ENCODE results near the gene CPLX1. TPM values are rescaled to one million over a fixed set of nuclear protein-coding genes. Genes with fewer than 3 reads are reported as not detected.
A peak's percentile ranks its signal among the peaks of the same experiment; 100 is the strongest.

Gene CPLX1
- total RNA-seq, 1 experiment from 2014 or later, result 14.5 TPM

- no peaks in the 10 kb centered on the region; a peak in 1 of 4 replicates for H3K4me1 ChIP-seq (ENCODE audit: control insufficient read depth in 1 of 2, insufficient read depth in 2 of 2, low read length in 2 of 2)
- no peak overlapping the region for H3K9ac ChIP-seq (ENCODE audit: low read length)
- no peak overlapping the region for H3K4me2 ChIP-seq (ENCODE audit: low read length)
- H3K4me3 ChIP-seq (replicated peaks in 1 of 2; ENCODE audit: low read depth in 1 of 2, low read length in 2 of 2), result no peak overlapping the region
- ChIA-PET RAD21 (ENCODE audit: low non-redundant PET in 1 of 2, low total read pairs in 2 of 2, uncharacterized antibody in 2 of 2, unreplicated experiment in 2 of 2) (no interaction called here), CTCF (no interaction called here), POLR2A (no interaction called here)
- H4K20me1 ChIP-seq (ENCODE audit: insufficient read depth), result no peaks in the 10 kb centered on the region; the same call in 1 of the 2 replicates
- 0 out of 2 replicates have a peak, but pooled peaks have one; percentile 12 for TF ChIP-seq POLR2AphosphoS5 (IDR thresholded peaks at IDR 0.05; ENCODE audit: low read depth, low read length)
- no peak for TF ChIP-seq RAD21 (IDR thresholded peaks at IDR 0.05; ENCODE audit: low read depth)
- TF ChIP-seq CTCF (IDR thresholded peaks at IDR 0.05 in 2 of 3, conservative IDR thresholded peaks at IDR 0.05 in 1 of 3; ENCODE audit: borderline replicate concordance in 1 of 3, insufficient read depth in 1 of 3, low read depth in 2 of 3, low read length in 2 of 3), result peak in 2 of 3 experiments; percentile 26 to 38; a peak in 1 of 6 replicates
- H3K9me2 ChIP-seq (ENCODE audit: insufficient read depth), result no peaks in the 10 kb centered on the region
- H2AFZ ChIP-seq (ENCODE audit: low read depth, low read length, poor library complexity, severe bottlenecking), result no peak overlapping the region
- no TSS peak for BruUV-seq (replicated peaks)
- DNase-seq (ENCODE audit: low read depth, low spot score), result no peak
- peak overlapping the region; percentile 26; the same call in 1 of the 2 replicates for H3K27ac ChIP-seq (ENCODE audit: low read depth, low read length)
- H3K36me3 ChIP-seq (ENCODE audit: control insufficient read depth in 1 of 2, insufficient read depth in 2 of 2, low read length in 2 of 2), result peaks cover 20 to 34% of the 10 kb centered on the region in 2 experiments; a peak in 3 of 4 replicates
- H3K27me3 ChIP-seq (ENCODE audit: insufficient read depth, low read length), result no peaks in the 10 kb centered on the region
- H3K9me3 ChIP-seq (ENCODE audit: control insufficient read depth in 1 of 2, insufficient read depth in 1 of 2, low read depth in 1 of 2, low read length in 2 of 2), result no peaks in the 10 kb centered on the region
- no peaks in the 10 kb centered on the region for H3K79me2 ChIP-seq (ENCODE audit: insufficient read depth, low read length)
- intact Hi-C loops (cut with micrococcal nuclease), result loop anchor here (10.0 kb wide), 1 partner anchor 222 kb away; the partner anchor contains the start of gene IDUA
- peak; percentile 51 for ATAC-seq
Measured at GRCh38 chr4:762211-763190, 63.4 kb downstream of the CPLX1 start.

DNA sequence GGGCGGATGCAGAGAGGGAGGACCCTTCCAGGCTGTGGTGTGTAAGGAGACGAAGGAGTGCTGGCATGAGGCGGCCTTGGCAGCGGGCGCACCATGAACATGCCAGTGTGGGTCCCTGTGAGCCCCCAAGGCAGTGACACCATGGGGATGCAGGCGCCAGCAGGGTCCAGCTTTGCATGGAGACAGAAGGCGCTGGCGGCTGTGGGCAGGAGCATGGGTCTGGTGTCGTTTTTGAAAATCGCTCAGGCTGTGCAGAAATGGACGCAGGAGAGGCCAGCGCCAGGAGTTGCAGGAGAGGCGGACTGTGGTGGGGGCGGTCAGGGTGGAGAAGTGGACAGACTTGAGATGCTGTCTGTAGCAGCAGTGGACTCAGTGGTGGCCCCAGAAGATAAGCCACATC, 64.2 kb downstream of the CPLX1 start:
- intact Hi-C loops (cut with micrococcal nuclease), result loop anchor here (10.0 kb wide), 1 partner anchor 223 kb away; the partner anchor contains the start of gene IDUA
- Histone ChIP-seq H3K9me2 (ENCODE audit: insufficient read depth) (no peaks in the 10 kb centered on the region), H3K79me2 (ENCODE audit: insufficient read depth, low read length) (no peaks in the 10 kb centered on the region), H3K4me3 (replicated peaks in 1 of 2; ENCODE audit: low read depth in 1 of 2, low read length in 2 of 2) (no peak overlapping the region), H4K20me1 (ENCODE audit: insufficient read depth) (no peaks in the 10 kb centered on the region; the same call in 1 of the 2 replicates), H3K9ac (ENCODE audit: low read length) (no peak overlapping the region), H3K27ac (ENCODE audit: low read depth, low read length) (no peak overlapping the region), H2AFZ (ENCODE audit: low read depth, low read length, poor library complexity, severe bottlenecking) (no peak overlapping the region), H3K4me2 (ENCODE audit: low read length) (no peak overlapping the region), H3K27me3 (ENCODE audit: insufficient read depth, low read length) (no peaks in the 10 kb centered on the region), H3K36me3 (ENCODE audit: control insufficient read depth in 1 of 2, insufficient read depth in 2 of 2, low read length in 2 of 2) (peaks cover 16 to 33% of the 10 kb centered on the region in 2 experiments; a peak in 3 of 4 replicates), H3K9me3 (ENCODE audit: control insufficient read depth in 1 of 2, insufficient read depth in 1 of 2, low read depth in 1 of 2, low read length in 2 of 2) (no peaks in the 10 kb centered on the region), H3K4me1 (ENCODE audit: control insufficient read depth in 1 of 2, insufficient read depth in 2 of 2, low read length in 2 of 2) (no peaks in the 10 kb centered on the region; a peak in 1 of 4 replicates)
- no peak for DNase-seq (ENCODE audit: low read depth, low spot score)
- RAD21 ChIA-PET (ENCODE audit: low non-redundant PET in 1 of 2, low total read pairs in 2 of 2, uncharacterized antibody in 2 of 2, unreplicated experiment in 2 of 2), result no interaction called here
- CTCF ChIA-PET, result no interaction called here
- BruUV-seq (replicated peaks), result no TSS peak
- ATAC-seq, result no peak
- POLR2A ChIA-PET, result no interaction called here
- TF ChIP-seq ZNF274 (IDR thresholded peaks at IDR 0.05; ENCODE audit: low read depth, low read length), result no peak
- no peak for TF ChIP-seq EZH2phosphoT487 (IDR thresholded peaks at IDR 0.05; ENCODE audit: borderline replicate concordance)
- TF ChIP-seq SP1 (IDR thresholded peaks at IDR 0.05; ENCODE audit: low read depth), result no peak
- TF ChIP-seq POLR2A (IDR thresholded peaks at IDR 0.05; ENCODE audit: borderline replicate concordance, extremely low read depth, insufficient read depth, insufficient read length), result no peak
- no peak for TF ChIP-seq ZBTB33 (IDR thresholded peaks at IDR 0.05; ENCODE audit: extremely low read depth, insufficient replicate concordance, low read length)
- no peak for TF ChIP-seq CBX3 (IDR thresholded peaks at IDR 0.05; ENCODE audit: low read depth)
